HUES6 (cell line): Measurements from ENCODE around the gene LMTK3.
"Not testable (repeated sequence)": the region's sequence is repeated elsewhere in the genome, so short reads cannot be mapped to it uniquely, and the experiment has no call there.

Experiments used
- H3K27ac ChIP-seq: 2 replicates; pipeline ENCODE4 v1.7.0; 2013; ENCODE audit warnings: low read depth, mild to moderate bottlenecking, low read length, inconsistent platforms
- H3K27me3 ChIP-seq: 2 replicates; pipeline ENCODE4 v1.6.1; 2013; ENCODE audit warnings: low read length; ENCODE audit not compliant: control insufficient read depth, insufficient read depth
- H3K36me3 ChIP-seq: 2 replicates; pipeline ENCODE4 v1.6.1; 2013; ENCODE audit warnings: low read length; ENCODE audit not compliant: control insufficient read depth, insufficient read depth
- H3K4me1 ChIP-seq: 2 replicates; pipeline ENCODE4 v1.6.1; 2013; ENCODE audit warnings: low read length; ENCODE audit not compliant: control insufficient read depth, insufficient read depth
- H3K4me3 ChIP-seq: 2 replicates; pipeline ENCODE4 v1.5.1; 2013; ENCODE audit warnings: low read depth, low read length
- H3K9ac ChIP-seq: one replicate; pipeline ENCODE4 v1.6.1; 2013; ENCODE audit warnings: mild to moderate bottlenecking, low read length
- H3K9me3 ChIP-seq: 2 replicates; pipeline ENCODE4 v1.6.1; 2013; ENCODE audit warnings: low read depth, low read length; ENCODE audit not compliant: control insufficient read depth, insufficient read depth

The LMTK3 gene

DNA sequence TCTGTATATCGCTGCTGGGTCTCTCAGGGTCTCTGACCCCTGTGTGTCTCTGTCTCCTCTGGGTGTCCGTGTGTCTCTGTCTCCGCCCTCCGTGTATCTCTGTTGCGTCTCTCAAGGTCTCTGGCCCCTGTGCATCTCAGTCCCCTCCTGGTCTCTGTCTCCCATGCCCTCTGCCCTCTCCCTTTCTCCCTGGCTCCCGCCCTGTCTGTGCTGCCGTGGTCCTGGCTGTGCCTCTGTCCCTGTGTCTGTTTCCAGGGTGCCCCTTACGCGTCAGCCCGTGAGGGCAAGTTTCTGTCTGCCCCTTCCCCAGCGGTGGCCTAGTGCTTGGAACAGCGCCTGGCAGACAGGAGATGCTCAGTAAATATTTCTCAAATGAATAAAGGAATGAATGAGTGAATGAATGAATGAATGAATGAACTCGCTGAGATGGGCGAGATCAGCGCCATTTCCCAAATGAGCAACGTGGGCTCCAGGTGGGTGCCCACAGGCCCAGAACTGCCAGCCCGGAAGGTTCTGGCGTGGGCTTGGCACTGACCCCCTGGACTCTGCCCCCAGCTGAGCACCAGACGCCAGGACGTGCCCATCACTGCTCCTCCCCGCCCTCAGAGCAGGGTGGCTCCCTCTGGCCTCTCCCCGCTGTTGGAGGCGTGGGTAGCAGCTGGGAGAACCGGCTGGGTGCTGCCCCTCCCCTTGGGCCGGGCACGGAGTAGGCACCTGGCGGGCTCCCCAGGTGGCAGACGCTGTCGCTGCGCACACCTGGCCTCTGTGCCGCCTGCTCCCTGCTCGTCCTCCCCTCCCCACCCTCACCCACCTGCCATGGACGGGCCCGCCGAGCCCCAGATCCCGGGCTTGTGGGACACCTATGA lies 40.0 kb upstream of the LMTK3 start, which contains the start of gene SULT2B1:
Gene SULT2B1 (plus strand): TSS at position 736 of the 866 bp plus-strand sequence. CDS start 81 bp downstream, at position 817.
- Histone ChIP-seq H3K4me3 (no peak within 1 kb of the TSS), H3K4me1 (peaks cover 17% of the 10 kb centered on the region), H3K36me3 (no peaks in the 10 kb centered on the region), H3K27me3 (no peaks in the 10 kb centered on the region), H3K9ac (no peak within 1 kb of the TSS), H3K9me3 (no peaks in the 10 kb centered on the region), H3K27ac (no peak within 1 kb of the TSS)

DNA sequence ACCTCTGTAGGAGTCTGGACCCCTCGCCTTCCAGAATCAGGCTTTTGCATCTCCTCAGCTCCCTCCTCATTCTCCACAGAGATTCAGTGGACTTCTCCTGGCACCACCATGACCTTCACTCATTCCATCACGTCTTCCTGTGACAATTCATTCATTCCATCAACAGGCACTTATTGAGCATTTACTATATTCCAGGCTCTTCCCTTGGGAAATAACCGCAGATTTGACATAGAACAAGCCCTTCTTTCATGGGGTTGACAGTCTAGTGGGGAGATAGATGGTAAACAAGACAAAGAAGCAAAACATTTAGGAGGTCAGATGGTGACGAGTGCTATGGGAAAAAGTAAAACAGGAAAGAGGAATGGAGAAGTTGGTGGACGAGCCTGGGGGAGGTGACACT lies 37.7 kb upstream of the LMTK3 start:
- H3K27me3 ChIP-seq: no peaks in the 10 kb centered on the region
- H3K4me3 ChIP-seq: no peak overlapping the region
- no peak overlapping the region for H3K9ac ChIP-seq
- no peaks in the 10 kb centered on the region for H3K36me3 ChIP-seq
- no peaks in the 10 kb centered on the region for H3K9me3 ChIP-seq
- H3K27ac ChIP-seq: no peak overlapping the region
- peaks cover 19% of the 10 kb centered on the region for H3K4me1 ChIP-seq

DNA sequence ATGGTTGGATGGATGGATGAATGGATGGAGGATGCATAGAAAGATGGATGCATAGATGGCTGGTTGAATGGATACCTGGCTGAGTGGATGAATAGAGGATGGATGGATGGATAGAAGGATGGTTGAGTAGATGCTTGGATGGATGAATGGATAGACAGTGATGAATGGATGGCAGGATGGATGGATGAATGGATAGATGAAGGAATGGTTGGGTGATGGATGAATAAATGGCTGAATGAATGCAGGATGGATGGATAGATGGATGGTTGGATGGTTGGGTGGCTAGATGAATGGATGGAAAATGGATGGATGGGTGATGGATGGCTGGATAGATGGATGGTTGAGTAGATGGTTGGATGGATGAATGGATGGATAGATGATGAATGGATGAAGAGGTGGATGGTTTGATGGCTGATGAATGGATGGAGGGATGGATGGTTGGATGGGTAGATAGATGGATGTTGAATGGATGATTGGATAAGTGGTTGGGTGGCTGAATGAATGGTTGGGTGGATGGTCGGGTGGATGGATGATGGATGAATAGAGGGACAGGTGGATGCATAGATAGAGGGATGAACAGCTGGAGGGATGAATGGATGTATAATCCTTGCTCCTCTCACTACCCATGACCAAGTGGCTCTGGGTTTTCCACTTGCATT lies 36.7 kb upstream of the LMTK3 start:
- H3K4me3 ChIP-seq: no peak overlapping the region
- H3K36me3 ChIP-seq: no peaks in the 10 kb centered on the region
- H3K4me1 ChIP-seq: peaks cover 13% of the 10 kb centered on the region
- no peak overlapping the region for H3K27ac ChIP-seq
- no peaks in the 10 kb centered on the region for H3K27me3 ChIP-seq
- H3K9ac ChIP-seq: no peak overlapping the region
- H3K9me3 ChIP-seq: no peaks in the 10 kb centered on the region

DNA sequence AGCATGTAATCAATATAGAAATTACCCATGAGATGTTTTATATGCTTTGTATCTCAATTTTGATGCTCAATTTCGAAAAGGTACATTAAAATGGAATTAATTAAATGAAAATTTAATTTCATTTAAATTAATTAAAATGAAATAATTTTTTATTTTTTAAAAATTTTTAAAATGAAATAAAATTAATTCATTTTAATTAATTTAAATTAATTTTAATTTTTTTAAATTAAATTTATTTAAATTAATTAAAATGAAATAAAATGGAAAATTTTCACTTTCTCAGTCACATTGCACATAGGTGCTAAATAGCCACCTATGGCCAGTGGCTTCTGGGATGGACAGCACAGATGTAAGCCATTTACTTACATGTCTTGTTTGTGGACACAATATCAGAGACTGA lies 36.1 kb upstream of the LMTK3 start:
- Histone ChIP-seq H3K27me3 (no peaks in the 10 kb centered on the region), H3K9ac (no peak overlapping the region), H3K4me1 (peaks cover 17% of the 10 kb centered on the region), H3K4me3 (no peak overlapping the region), H3K9me3 (no peaks in the 10 kb centered on the region), H3K27ac (no peak overlapping the region), H3K36me3 (no peaks in the 10 kb centered on the region)

DNA sequence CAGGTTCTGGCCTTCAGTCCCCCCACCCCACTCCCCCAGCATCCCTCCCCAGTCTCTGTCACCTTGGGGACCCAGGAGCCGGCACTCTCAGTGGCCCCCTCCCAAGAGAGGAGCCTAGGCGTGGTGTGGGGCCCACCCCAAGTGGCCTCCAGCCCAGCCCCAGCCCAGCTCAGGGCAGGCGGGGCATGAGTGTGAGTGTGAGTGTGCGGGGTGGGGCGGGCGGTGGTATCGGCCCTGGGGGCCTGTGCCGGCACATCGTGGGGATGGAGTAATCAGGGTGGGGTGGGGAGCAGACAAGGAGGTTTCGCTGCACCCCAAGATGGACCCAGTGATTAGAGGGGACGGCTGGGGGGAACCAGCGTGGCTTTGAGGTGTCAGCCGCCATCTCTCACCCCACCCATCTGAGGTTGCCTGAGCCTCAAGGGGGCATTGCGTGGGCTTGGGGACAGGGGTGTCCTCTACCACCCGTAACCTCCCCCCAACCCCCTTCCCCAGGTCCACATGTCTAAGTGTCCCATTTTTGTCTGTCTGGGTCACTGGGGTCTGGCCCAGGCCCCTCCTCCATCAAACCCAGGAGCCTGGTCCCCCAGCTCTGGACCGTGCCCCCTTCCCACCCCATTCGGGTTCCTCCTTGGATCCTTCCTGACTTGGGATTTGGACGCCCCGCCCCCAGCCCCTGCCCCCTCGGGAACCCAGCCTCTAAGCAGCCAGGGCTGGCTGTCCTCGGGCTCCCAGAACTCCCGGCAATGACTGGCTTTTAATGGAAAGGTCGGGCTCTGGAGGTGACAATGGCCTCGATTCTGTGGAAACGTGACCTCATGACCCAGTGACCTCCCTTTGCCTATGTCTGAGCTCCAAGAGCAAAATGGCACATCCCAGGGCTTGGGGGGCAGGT lies 33.5 kb upstream of the LMTK3 start:
- no peaks in the 10 kb centered on the region for H3K9me3 ChIP-seq
- H3K27ac ChIP-seq: no peak overlapping the region
- H3K9ac ChIP-seq: no peak overlapping the region
- peaks cover 15% of the 10 kb centered on the region for H3K4me1 ChIP-seq
- H3K27me3 ChIP-seq: no peaks in the 10 kb centered on the region
- H3K36me3 ChIP-seq: no peaks in the 10 kb centered on the region
- no peak overlapping the region for H3K4me3 ChIP-seq

DNA sequence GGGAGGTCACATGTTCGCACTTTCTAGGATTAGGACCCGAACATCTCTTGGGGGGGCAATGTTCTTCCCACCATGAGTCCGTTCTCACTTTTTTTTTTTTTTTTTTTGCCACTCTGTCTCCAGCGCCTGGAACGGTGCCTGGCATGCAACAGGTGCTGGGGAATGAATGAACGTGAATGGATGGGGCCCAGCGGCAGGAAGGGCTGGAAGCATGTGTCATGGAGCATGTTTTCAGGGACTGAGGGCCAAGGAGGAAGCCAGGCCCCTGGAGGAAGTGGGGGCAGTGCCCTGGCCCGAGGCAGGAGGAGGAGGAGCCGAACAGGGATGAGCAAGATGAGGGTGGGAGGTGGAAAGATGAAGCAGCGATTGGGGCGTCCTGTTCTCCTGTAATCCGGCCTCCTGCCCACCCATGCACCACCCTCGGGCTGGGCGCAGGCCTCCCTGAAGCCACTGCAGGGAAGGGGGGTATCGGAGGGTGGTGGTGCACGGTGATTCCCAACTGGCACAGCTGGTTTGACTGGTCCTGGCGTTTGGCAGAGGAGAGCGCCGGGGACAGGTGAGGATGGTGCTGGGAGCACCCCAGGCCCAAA lies 31.6 kb upstream of the LMTK3 start:
- Histone ChIP-seq H3K4me3 (no peak overlapping the region), H3K9ac (no peak overlapping the region), H3K9me3 (no peaks in the 10 kb centered on the region), H3K36me3 (no peaks in the 10 kb centered on the region), H3K27ac (no peak overlapping the region), H3K27me3 (no peaks in the 10 kb centered on the region), H3K4me1 (peaks cover 14% of the 10 kb centered on the region)

DNA sequence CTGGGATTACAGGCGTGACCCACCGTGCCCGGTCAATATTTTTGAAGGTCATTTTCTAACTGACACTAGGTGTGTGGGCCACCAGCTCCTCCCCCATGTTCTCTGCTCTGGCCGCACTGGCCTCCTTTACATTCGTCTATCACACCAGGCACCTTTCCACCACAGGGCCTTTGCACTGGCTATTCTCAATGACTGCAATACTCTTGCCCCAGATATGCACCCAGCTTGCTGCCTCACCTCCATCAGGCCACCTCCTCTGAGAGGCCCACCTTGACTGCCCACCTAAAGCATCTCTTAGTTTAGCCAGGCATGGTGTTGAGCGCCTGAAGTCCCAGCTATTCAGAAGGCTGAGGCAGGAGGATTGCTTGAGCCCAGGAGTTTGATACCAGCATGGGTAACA lies 30.2 kb upstream of the LMTK3 start:
- H3K27ac ChIP-seq: no peak overlapping the region
- H3K9me3 ChIP-seq: no peaks in the 10 kb centered on the region
- peaks cover 14% of the 10 kb centered on the region for H3K4me1 ChIP-seq
- no peaks in the 10 kb centered on the region for H3K36me3 ChIP-seq
- no peaks in the 10 kb centered on the region for H3K27me3 ChIP-seq
- H3K4me3 ChIP-seq: no peak overlapping the region
- no peak overlapping the region for H3K9ac ChIP-seq

DNA sequence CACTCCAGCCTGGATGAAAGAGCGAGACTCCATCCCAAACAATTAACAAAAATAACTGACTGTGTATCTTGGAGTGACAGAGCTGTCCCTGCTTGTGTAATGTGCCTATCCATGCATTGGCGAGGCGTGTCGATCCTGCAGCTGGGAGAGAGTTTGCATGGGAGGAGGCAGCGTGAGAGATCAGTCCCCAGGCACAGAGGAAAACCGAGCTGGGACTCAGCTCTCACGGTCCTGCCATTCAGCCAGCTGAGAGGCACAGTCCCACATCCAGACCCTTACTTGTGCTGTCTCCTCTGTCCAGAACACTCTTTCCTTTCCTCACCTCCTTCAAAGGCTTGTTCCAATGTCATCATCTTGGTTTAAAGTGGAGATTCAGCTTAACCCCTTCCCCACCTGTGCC lies 28.5 kb upstream of the LMTK3 start:
- Histone ChIP-seq H3K4me3 (no peak overlapping the region), H3K27me3 (no peaks in the 10 kb centered on the region), H3K36me3 (no peaks in the 10 kb centered on the region), H3K4me1 (peaks cover 8% of the 10 kb centered on the region), H3K9ac (no peak overlapping the region), H3K9me3 (no peaks in the 10 kb centered on the region), H3K27ac (no peak overlapping the region)

DNA sequence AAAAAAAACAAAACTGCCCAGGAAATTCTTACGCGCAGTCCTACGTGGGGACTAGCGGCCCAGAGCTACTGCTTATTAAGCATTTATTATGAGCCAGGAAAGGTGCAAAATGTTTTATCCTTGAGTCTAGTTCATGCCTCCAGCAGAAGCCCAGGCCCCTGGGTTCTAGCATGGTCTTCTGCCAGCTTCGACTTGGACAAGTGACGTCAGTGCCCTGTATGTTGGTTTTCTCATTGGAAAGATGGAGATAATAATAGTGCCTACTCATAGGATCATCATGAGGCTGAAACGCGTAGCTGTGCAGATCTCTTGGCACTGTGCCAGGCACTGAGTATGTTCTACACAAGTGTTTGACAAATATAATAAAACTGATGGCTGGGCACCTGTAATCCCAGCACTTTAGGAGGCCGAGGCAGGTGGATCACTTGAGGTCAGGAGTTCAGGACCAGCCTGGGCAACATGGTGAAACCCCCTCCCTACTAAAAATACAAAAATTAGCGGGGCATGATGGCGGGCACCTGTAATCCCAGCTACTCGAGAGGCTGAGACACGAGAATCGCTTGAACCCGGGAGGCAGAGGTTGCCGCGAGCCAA lies 28.0 kb upstream of the LMTK3 start:
- no peaks in the 10 kb centered on the region for H3K27me3 ChIP-seq
- H3K4me3 ChIP-seq: no peak overlapping the region
- no peak overlapping the region for H3K27ac ChIP-seq
- peaks cover 7% of the 10 kb centered on the region for H3K4me1 ChIP-seq
- no peaks in the 10 kb centered on the region for H3K9me3 ChIP-seq
- H3K9ac ChIP-seq: no peak overlapping the region
- no peaks in the 10 kb centered on the region for H3K36me3 ChIP-seq

DNA sequence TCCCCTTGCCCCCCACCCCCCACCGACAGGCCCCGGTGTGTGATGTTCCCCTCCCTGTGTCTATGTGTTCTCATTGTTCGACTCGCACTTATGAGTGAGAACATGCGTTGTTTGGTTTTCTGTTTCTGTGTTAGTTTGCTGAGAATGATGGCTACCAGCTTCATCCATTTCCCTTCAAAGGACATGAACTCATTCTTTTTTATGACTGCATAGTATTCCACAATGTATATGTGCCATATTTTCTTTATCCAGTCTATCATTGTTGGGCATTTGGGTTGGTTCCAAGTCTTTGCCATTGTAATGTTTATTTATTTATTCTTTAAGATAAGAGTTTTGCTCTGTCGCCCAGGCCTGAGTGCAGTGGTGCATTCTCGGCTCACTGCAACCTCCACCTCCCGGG lies 26.4 kb upstream of the LMTK3 start:
- H3K27ac ChIP-seq, H3K4me3 ChIP-seq, H3K9ac ChIP-seq, H3K36me3 ChIP-seq, H3K4me1 ChIP-seq, H3K27me3 ChIP-seq, H3K9me3 ChIP-seq: not testable (repeated sequence)
